GM12878 (cell line): Measurements from ENCODE around the gene KLHL9. TPM values are rescaled to one million over a fixed set of nuclear protein-coding genes. Genes with fewer than 3 reads are reported as not detected.

Experiments
- ATAC-seq: fragments of 200-7000 bp; cut with Tn5 transposase; 3 replicates; pipeline ENCODE4 v1.9.1; 2020; ENCODE audit warnings: mild to moderate bottlenecking, moderate library complexity
- BruUV-seq: library from RNA; stranded (reverse); fragments of 400-500 nt; replicated peaks from 2 replicates; lab custom pipeline; 2021; lab: Mats Ljungman, UMichigan
- CTCF ChIA-PET: fragments of 300-600 bp; sonication (Branson Sonifier 250); formaldehyde crosslinking; extraction: SDS; loops from one replicate; lab custom pipeline; 2021; ENCODE audit warnings: inconsistent platforms; lab: Yijun Ruan, JAX
- POLR2A ChIA-PET: fragments of 350-600 bp; formaldehyde crosslinking; extraction: SDS; loops from one replicate; lab custom pipeline; 2021; ENCODE audit warnings: inconsistent platforms; lab: Charles Lee
- RAD21 ChIA-PET: fragments of 300-600 bp; sonication (Branson Sonifier 250); formaldehyde crosslinking; loops from one replicate; lab custom pipeline; 2023; ENCODE audit warnings: antibody characterized with exemption; ENCODE audit not compliant: unreplicated experiment; lab: Charles Lee
- SMC1A ChIA-PET: fragments of 300-600 bp; sonication (Branson Sonifier 250); formaldehyde crosslinking; loops from one replicate; lab custom pipeline; 2023; ENCODE audit not compliant: unreplicated experiment, uncharacterized antibody; lab: Charles Lee
- DNase-seq: peaks from one replicate; pipeline ENCODE4 v3.0.0-alpha.2; 2011; ENCODE audit warnings: low read depth, low spot score
- FAIRE-seq: peaks from 3 replicates; lab custom pipeline; 2011; peaks lifted over from hg19 to GRCh38; lab: Jason Lieb, UNC
- H2AFZ ChIP-seq: 2 replicates; pipeline ENCODE4 v1.6.0; 2011; ENCODE audit warnings: low read depth, low read length, control low read depth; ENCODE audit not compliant: control insufficient read depth
- H3K27ac ChIP-seq: 2 replicates; pipeline ENCODE4 v1.5.1; 2011; ENCODE audit warnings: control low read depth; ENCODE audit not compliant: control insufficient read depth, insufficient read depth
- H3K27me3 ChIP-seq, 2 experiments: replicated peaks in 1 of 2; 2 replicates each; pipeline versions ENCODE4 v1.6.0 to v1.6.1; 2011; ENCODE audit warnings: low read length in 1 of 2; ENCODE audit not compliant: control insufficient read depth in 2 of 2, insufficient read depth in 2 of 2
- H3K36me3 ChIP-seq, 2 experiments: 2 replicates each; pipeline ENCODE4 v1.5.1; 2011; ENCODE audit warnings: low read length in 1 of 2; ENCODE audit not compliant: control insufficient read depth in 2 of 2, insufficient read depth in 2 of 2
- H3K4me1 ChIP-seq: 2 replicates; pipeline ENCODE4 v1.6.1; 2011; ENCODE audit warnings: mild to moderate bottlenecking, low read length, moderate library complexity, mixed read lengths; ENCODE audit not compliant: control insufficient read depth, insufficient read depth
- H3K4me2 ChIP-seq: 2 replicates; pipeline ENCODE4 v1.6.0; 2011; ENCODE audit warnings: control low read depth; ENCODE audit not compliant: control insufficient read depth, insufficient read depth
- H3K4me3 ChIP-seq: fragments of 200-600 bp; sonication (generic); 2 replicates; pipeline ENCODE4 v1.5.1; 2016
- H3K79me2 ChIP-seq: 2 replicates; pipeline ENCODE4 v1.6.0; 2011; ENCODE audit warnings: low read length; ENCODE audit not compliant: control insufficient read depth, insufficient read depth
- H3K9ac ChIP-seq: 2 replicates; pipeline ENCODE4 v1.8.0; 2011; ENCODE audit warnings: low read length, control low read depth, mixed read lengths; ENCODE audit not compliant: control insufficient read depth, insufficient read depth
- H3K9me3 ChIP-seq: replicated peaks from 3 replicates; pipeline ENCODE4 v1.5.1; 2011; ENCODE audit warnings: mild to moderate bottlenecking, low read length; ENCODE audit not compliant: control insufficient read depth, insufficient read depth
- H4K20me1 ChIP-seq: 2 replicates; pipeline ENCODE4 v1.6.0; 2011; ENCODE audit not compliant: control insufficient read depth, insufficient read depth
- ASH2L ChIP-seq: fragments of 300-600, 200-600 bp; sonication (generic); IDR thresholded peaks from 2 replicates; pipeline ENCODE4 v1.6.1; 2017; ENCODE audit warnings: low read depth, mild to moderate bottlenecking, borderline replicate concordance
- BRCA1 ChIP-seq: IDR thresholded peaks from 2 replicates; pipeline ENCODE4 v1.6.1; 2011; ENCODE audit warnings: low read depth, low read length, improper control_type of control experiment
- CHD2 ChIP-seq: IDR thresholded peaks from 2 replicates; pipeline ENCODE4 v1.6.1; 2011; ENCODE audit warnings: low read depth, low read length, improper control_type of control experiment, borderline replicate concordance
- GABPA ChIP-seq: IDR thresholded peaks from 2 replicates; pipeline ENCODE4 v1.6.1; 2014; ENCODE audit warnings: antibody characterized with exemption, low read depth, mild to moderate bottlenecking, inconsistent platforms
- HCFC1 ChIP-seq: fragments of 150-350 bp; IDR thresholded peaks from 2 replicates; pipeline ENCODE4 v1.6.1; 2014; ENCODE audit warnings: low read length
- HDAC2 ChIP-seq: fragments of 200-600 bp; sonication (generic); IDR thresholded peaks from 2 replicates; pipeline ENCODE4 v1.6.1; 2017
- HDAC6 ChIP-seq: fragments of 200-600 bp; sonication (generic); IDR thresholded peaks from one replicate; pipeline ENCODE4 v1.8.0; 2017; ENCODE audit warnings: antibody characterized with exemption; ENCODE audit not compliant: unreplicated experiment
- IKZF1 ChIP-seq: fragments of 450-650 bp; conservative IDR thresholded peaks from 2 replicates; pipeline ENCODE4 v1.6.1; 2017; ENCODE audit warnings: antibody characterized with exemption, mild to moderate bottlenecking
- KDM1A ChIP-seq: fragments of 200-600 bp; sonication (generic); IDR thresholded peaks from 2 replicates; pipeline ENCODE4 v1.6.1; 2016; ENCODE audit warnings: borderline replicate concordance
- NRF1 ChIP-seq: conservative IDR thresholded peaks from 2 replicates; pipeline ENCODE4 v1.6.1; 2011; ENCODE audit warnings: mild to moderate bottlenecking, low read depth, low read length, improper control_type of control experiment
- RUNX3 ChIP-seq: IDR thresholded peaks from 2 replicates; pipeline ENCODE4 v1.6.1; 2012; ENCODE audit warnings: low read length, inconsistent platforms
- SP1 ChIP-seq: IDR thresholded peaks from one replicate; pipeline ENCODE4 v1.6.1; 2011; ENCODE audit warnings: low read depth, low read length
- STAT1 ChIP-seq: fragments of 450-650 bp; conservative IDR thresholded peaks from 2 replicates; pipeline ENCODE4 v1.6.1; 2014; ENCODE audit warnings: antibody characterized with exemption, mild to moderate bottlenecking
- STAT3 ChIP-seq: IDR thresholded peaks from 2 replicates; pipeline ENCODE4 v1.6.1; 2011; ENCODE audit warnings: low read depth, low read length, improper control_type of control experiment
- WGBS: methylation state at CpG from one replicate; pipeline ENCODE4 v1.1.6; 2016; ENCODE audit warnings: low lambda C conversion rate; ENCODE audit not compliant: insufficient replicate concordance, insufficient coverage; ENCODE audit errors: missing lambda C conversion rate; 5-methylcytosine and 5-hydroxymethylcytosine counted together
- in situ Hi-C: fragments of 300-500 bp; cut with MboI; formaldehyde crosslinking; loops from 9 replicates; pipeline ENCODE4 v1.14.3; 2018; ENCODE audit warnings: mixed read lengths
- intact Hi-C: fragments of 100-400 bp; cut with micrococcal nuclease; formaldehyde crosslinking; loops from one replicate; pipeline ENCODE4 v1.14.2; 2022; ENCODE audit not compliant: unreplicated experiment
- polyA plus RNA-seq, 11 experiments: library from polyadenylated mRNA; depleted of rRNA in 4 of 11; unstranded in 6 of 11; stranded (reverse) in 5 of 11; fragments of >200 nt; fragmentation: Nextera tagmentation in 4 of 11; fragmentation: Illumina TruSeq in 1 of 11; extraction: Ambion mirVana in 4 of 11; extraction: Trizol in 1 of 11; gene quantifications; 1 replicate in 1 of 11; 2 replicates in 10 of 11; pipeline versions ENCODE4 v1.2.1 to v1.2.3, GENCODE V29; 2011 to 2016; ENCODE audit warnings: inconsistent platforms in 2 of 11, missing spikeins in 2 of 11, low read depth in 1 of 11
- total RNA-seq, 4 experiments: library from RNA; depleted of rRNA in 3 of 4; stranded (reverse); fragments of >200 nt in 3 of 4; fragmentation: Illumina TruSeq in 1 of 4; extraction: Trizol in 1 of 4; gene quantifications; 2 replicates each; pipeline versions ENCODE4 v1.2.1 to v1.2.3, GENCODE V29; 2013 to 2021
- TF ChIP-seq, protein P1 (sequence below): fragments of 450-650 bp; formaldehyde crosslinking; IDR thresholded peaks from 2 replicates; pipeline ENCODE4 v1.4.0; 2020; ENCODE audit warnings: mild to moderate bottlenecking, moderate library complexity
- TF ChIP-seq, protein P2 (sequence below): fragments of 150-350 bp; IDR thresholded peaks from 2 replicates; pipeline ENCODE4 v1.6.1; 2016; ENCODE audit warnings: low read depth, low read length

The KLHL9 gene
- total and polyA plus RNA-seq, 10 of the 15 experiments (the other 5 are each of a cell fraction or from before 2014, with no cell fraction given): 3.8 to 37.7 (median 17.4) TPM

GRCh38 chr9:21317956-21318923 is 17.0 kb downstream of the KLHL9 start (continued):
- no peak for TF ChIP-seq ASH2L
- TF ChIP-seq RUNX3: no peak

GRCh38 chr9:21316860-21317259 is 18.3 kb downstream of the KLHL9 start:
- ATAC-seq (no peak), DNase-seq (no peak), FAIRE-seq (no peak)
- no peak overlapping the region for H2AFZ ChIP-seq
- WGBS: 23% methylated on average over 3 of the region's 3 CpGs
- H3K9me3 ChIP-seq: no peaks in the 10 kb centered on the region
- ChIA-PET RAD21 (interaction anchor here (0.9 to 2.7 kb wide), 3 partner anchors 64 to 139 kb away, joined by 3 to 20 read pairs (median 6); no protein-coding TSS in a partner anchor), CTCF (interaction anchor here (0.8 to 6.4 kb wide), 5 partner anchors 10 to 122 kb away, joined by 3 to 35 read pairs (median 11); no protein-coding TSS in a partner anchor), SMC1A (interaction anchor here (1.3 to 3.4 kb wide), 4 partner anchors 10 to 111 kb away, joined by 3 to 19 read pairs (median 10); no protein-coding TSS in a partner anchor), POLR2A (no interaction called here)
- no peaks in the 10 kb centered on the region for H4K20me1 ChIP-seq
- H3K79me2 ChIP-seq: no peaks in the 10 kb centered on the region
- H3K36me3 ChIP-seq: no peaks in the 10 kb centered on the region; a peak in 2 of 4 replicates
- no peak overlapping the region for H3K9ac ChIP-seq
- in situ Hi-C loops: loop anchor here (5.0 kb wide), 1 partner anchor 480 kb away; no protein-coding TSS in a partner anchor
- no peak overlapping the region for H3K4me2 ChIP-seq
- no peaks in the 10 kb centered on the region for H3K4me1 ChIP-seq
- no TSS peak for BruUV-seq
- intact Hi-C loops: loop anchor here (2.0 to 10.0 kb wide), 3 partner anchors 65 to 472 kb away; no protein-coding TSS in a partner anchor
- H3K27ac ChIP-seq: no peak overlapping the region
- no peak overlapping the region for H3K4me3 ChIP-seq
- H3K27me3 ChIP-seq: no peaks in the 10 kb centered on the region
- TF ChIP-seq, protein P1, sequence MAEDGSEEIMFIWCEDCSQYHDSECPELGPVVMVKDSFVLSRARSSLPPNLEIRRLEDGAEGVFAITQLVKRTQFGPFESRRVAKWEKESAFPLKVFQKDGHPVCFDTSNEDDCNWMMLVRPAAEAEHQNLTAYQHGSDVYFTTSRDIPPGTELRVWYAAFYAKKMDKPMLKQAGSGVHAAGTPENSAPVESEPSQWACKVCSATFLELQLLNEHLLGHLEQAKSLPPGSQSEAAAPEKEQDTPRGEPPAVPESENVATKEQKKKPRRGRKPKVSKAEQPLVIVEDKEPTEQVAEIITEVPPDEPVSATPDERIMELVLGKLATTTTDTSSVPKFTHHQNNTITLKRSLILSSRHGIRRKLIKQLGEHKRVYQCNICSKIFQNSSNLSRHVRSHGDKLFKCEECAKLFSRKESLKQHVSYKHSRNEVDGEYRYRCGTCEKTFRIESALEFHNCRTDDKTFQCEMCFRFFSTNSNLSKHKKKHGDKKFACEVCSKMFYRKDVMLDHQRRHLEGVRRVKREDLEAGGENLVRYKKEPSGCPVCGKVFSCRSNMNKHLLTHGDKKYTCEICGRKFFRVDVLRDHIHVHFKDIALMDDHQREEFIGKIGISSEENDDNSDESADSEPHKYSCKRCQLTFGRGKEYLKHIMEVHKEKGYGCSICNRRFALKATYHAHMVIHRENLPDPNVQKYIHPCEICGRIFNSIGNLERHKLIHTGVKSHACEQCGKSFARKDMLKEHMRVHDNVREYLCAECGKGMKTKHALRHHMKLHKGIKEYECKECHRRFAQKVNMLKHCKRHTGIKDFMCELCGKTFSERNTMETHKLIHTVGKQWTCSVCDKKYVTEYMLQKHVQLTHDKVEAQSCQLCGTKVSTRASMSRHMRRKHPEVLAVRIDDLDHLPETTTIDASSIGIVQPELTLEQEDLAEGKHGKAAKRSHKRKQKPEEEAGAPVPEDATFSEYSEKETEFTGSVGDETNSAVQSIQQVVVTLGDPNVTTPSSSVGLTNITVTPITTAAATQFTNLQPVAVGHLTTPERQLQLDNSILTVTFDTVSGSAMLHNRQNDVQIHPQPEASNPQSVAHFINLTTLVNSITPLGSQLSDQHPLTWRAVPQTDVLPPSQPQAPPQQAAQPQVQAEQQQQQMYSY (CRISPR knock-in tag): no peak
- TF ChIP-seq HCFC1 (no peak), NRF1 (no peak), GABPA (no peak), STAT3 (no peak), HDAC2 (no peak), KDM1A (no peak), SP1 (no peak), HDAC6 (no peak), STAT1 (no peak), IKZF1 (no peak), CHD2 (no peak), BRCA1 (no peak)
- TF ChIP-seq, protein P2, sequence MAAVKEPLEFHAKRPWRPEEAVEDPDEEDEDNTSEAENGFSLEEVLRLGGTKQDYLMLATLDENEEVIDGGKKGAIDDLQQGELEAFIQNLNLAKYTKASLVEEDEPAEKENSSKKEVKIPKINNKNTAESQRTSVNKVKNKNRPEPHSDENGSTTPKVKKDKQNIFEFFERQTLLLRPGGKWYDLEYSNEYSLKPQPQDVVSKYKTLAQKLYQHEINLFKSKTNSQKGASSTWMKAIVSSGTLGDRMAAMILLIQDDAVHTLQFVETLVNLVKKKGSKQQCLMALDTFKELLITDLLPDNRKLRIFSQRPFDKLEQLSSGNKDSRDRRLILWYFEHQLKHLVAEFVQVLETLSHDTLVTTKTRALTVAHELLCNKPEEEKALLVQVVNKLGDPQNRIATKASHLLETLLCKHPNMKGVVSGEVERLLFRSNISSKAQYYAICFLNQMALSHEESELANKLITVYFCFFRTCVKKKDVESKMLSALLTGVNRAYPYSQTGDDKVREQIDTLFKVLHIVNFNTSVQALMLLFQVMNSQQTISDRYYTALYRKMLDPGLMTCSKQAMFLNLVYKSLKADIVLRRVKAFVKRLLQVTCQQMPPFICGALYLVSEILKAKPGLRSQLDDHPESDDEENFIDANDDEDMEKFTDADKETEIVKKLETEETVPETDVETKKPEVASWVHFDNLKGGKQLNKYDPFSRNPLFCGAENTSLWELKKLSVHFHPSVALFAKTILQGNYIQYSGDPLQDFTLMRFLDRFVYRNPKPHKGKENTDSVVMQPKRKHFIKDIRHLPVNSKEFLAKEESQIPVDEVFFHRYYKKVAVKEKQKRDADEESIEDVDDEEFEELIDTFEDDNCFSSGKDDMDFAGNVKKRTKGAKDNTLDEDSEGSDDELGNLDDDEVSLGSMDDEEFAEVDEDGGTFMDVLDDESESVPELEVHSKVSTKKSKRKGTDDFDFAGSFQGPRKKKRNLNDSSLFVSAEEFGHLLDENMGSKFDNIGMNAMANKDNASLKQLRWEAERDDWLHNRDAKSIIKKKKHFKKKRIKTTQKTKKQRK: no peak
